Measurements from ENCODE around the gene ZMYND8.
"Not testable (repeated sequence)": the region's sequence is repeated elsewhere in the genome, so short reads cannot be mapped to it uniquely, and the experiment has no call there.

ZMYND8 gene

GRCh38 chr20:47290666-47291430, 65.7 kb downstream of the ZMYND8 start:
- H3K79me2 ChIP-seq (ENCODE audit: low read length): peaks cover 54% of the 10 kb centered on the region

DNA sequence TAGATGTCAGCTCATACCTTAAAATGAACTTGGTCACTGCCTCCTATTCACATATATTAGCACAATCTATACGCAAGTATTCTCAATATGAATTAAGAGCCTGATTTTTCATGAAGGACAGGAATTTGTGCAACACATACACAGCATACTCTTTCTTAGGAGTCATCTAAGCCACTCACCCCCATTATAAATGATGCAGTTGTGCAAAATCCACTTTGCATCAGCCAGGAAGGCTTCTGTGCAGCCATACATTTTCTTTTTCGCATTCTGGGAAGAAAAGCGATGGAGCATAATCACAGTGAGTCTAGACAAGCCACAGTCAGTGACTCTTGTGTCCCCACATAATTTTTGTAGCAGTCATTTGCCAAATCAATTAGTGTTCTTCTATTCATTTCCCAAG, 66.5 kb downstream of the ZMYND8 start:
- Histone ChIP-seq H3K4me3 (ENCODE audit: low read length) (no peak overlapping the region), H3K36me3 (replicated peaks; ENCODE audit: insufficient read depth, low read length) (peaks cover 7% of the 10 kb centered on the region; the same call in 1 of the 2 replicates), H3K4me1 (ENCODE audit: low read length) (no peaks in the 10 kb centered on the region), H3K9me2 (replicated peaks; ENCODE audit: insufficient read depth, low read length) (no peaks in the 10 kb centered on the region), H3K79me2 (ENCODE audit: low read length) (peaks cover 45% of the 10 kb centered on the region), H3K4me2 (ENCODE audit: low read depth, low read length) (no peak overlapping the region), H4K20me1 (ENCODE audit: insufficient read depth, low read length) (no peaks in the 10 kb centered on the region), H3K9ac (ENCODE audit: low read length) (no peak overlapping the region), H3K27ac (ENCODE audit: low read length) (no peak overlapping the region), H3F3A (ENCODE audit: insufficient read depth, low read length) (no peaks in the 10 kb centered on the region), H3K9me3 (replicated peaks; ENCODE audit: insufficient read depth, low read length) (no peaks in the 10 kb centered on the region), H3K27me3 (replicated peaks; ENCODE audit: insufficient read depth, low read length) (no peaks in the 10 kb centered on the region), H2AFZ (ENCODE audit: low read length) (no peak overlapping the region)
- DNase-seq: no peak
- TF ChIP-seq EZH2phosphoT487 (IDR thresholded peaks at IDR 0.05; ENCODE audit: low read length): no peak
- no peak for TF ChIP-seq EZH2 (optimal IDR thresholded peaks at IDR 0.05; ENCODE audit: low read depth, low read length)
- no peak for TF ChIP-seq CTCF (IDR thresholded peaks at IDR 0.05; ENCODE audit: low read length)

More at GRCh38 chr20:47290666-47291430, 65.7 kb downstream of the ZMYND8 start:
- Histone ChIP-seq H3K9me2 (replicated peaks; ENCODE audit: insufficient read depth, low read length) (no peaks in the 10 kb centered on the region), H3K4me2 (ENCODE audit: low read depth, low read length) (no peak overlapping the region), H3K27me3 (replicated peaks; ENCODE audit: insufficient read depth, low read length) (no peaks in the 10 kb centered on the region), H2AFZ (ENCODE audit: low read length) (no peak overlapping the region), H3K4me1 (ENCODE audit: low read length) (no peaks in the 10 kb centered on the region), H4K20me1 (ENCODE audit: insufficient read depth, low read length) (no peaks in the 10 kb centered on the region), H3K9me3 (replicated peaks; ENCODE audit: insufficient read depth, low read length) (no peaks in the 10 kb centered on the region), H3K9ac (ENCODE audit: low read length) (no peak overlapping the region), H3K36me3 (replicated peaks; ENCODE audit: insufficient read depth, low read length) (peaks cover 7% of the 10 kb centered on the region; the same call in 1 of the 2 replicates), H3K4me3 (ENCODE audit: low read length) (no peak overlapping the region), H3F3A (ENCODE audit: insufficient read depth, low read length) (no peaks in the 10 kb centered on the region), H3K27ac (ENCODE audit: low read length) (no peak overlapping the region)
- TF ChIP-seq CTCF (IDR thresholded peaks at IDR 0.05; ENCODE audit: low read length): no peak
- no peak for TF ChIP-seq EZH2phosphoT487 (IDR thresholded peaks at IDR 0.05; ENCODE audit: low read length)
- no peak for TF ChIP-seq EZH2 (optimal IDR thresholded peaks at IDR 0.05; ENCODE audit: low read depth, low read length)
- no peak for DNase-seq

- TF ChIP-seq EZH2 (optimal IDR thresholded peaks at IDR 0.05; ENCODE audit: low read depth, low read length): no peak
- TF ChIP-seq EZH2phosphoT487 (IDR thresholded peaks at IDR 0.05; ENCODE audit: low read length): no peak
- TF ChIP-seq CTCF (IDR thresholded peaks at IDR 0.05; ENCODE audit: low read length): no peak
- Histone ChIP-seq H3K4me1 (ENCODE audit: low read length) (no peaks in the 10 kb centered on the region), H3K36me3 (replicated peaks; ENCODE audit: insufficient read depth, low read length) (peaks cover 7% of the 10 kb centered on the region; the same call in 1 of the 2 replicates), H3K9me2 (replicated peaks; ENCODE audit: insufficient read depth, low read length) (no peaks in the 10 kb centered on the region), H3K4me3 (ENCODE audit: low read length) (no peak overlapping the region), H3K9ac (ENCODE audit: low read length) (no peak overlapping the region), H3K9me3 (replicated peaks; ENCODE audit: insufficient read depth, low read length) (no peaks in the 10 kb centered on the region), H3K27me3 (replicated peaks; ENCODE audit: insufficient read depth, low read length) (no peaks in the 10 kb centered on the region), H2AFZ (ENCODE audit: low read length) (no peak overlapping the region), H4K20me1 (ENCODE audit: insufficient read depth, low read length) (no peaks in the 10 kb centered on the region), H3F3A (ENCODE audit: insufficient read depth, low read length) (no peaks in the 10 kb centered on the region), H3K4me2 (ENCODE audit: low read depth, low read length) (no peak overlapping the region), H3K79me2 (ENCODE audit: low read length) (peaks cover 37% of the 10 kb centered on the region), H3K27ac (ENCODE audit: low read length) (no peak overlapping the region)
- DNase-seq: no peak
Observed at GRCh38 chr20:47289096-47289495, 67.4 kb downstream of the ZMYND8 start.

- H3K27ac ChIP-seq (ENCODE audit: low read length); DNase-seq; H3K9me2 ChIP-seq (replicated peaks; ENCODE audit: insufficient read depth, low read length); H3F3A ChIP-seq (ENCODE audit: insufficient read depth, low read length); H3K9me3 ChIP-seq (replicated peaks; ENCODE audit: insufficient read depth, low read length); H3K4me3 ChIP-seq (ENCODE audit: low read length); H2AFZ ChIP-seq (ENCODE audit: low read length); H3K4me1 ChIP-seq (ENCODE audit: low read length); H3K27me3 ChIP-seq (replicated peaks; ENCODE audit: insufficient read depth, low read length); H3K4me2 ChIP-seq (ENCODE audit: low read depth, low read length); H4K20me1 ChIP-seq (ENCODE audit: insufficient read depth, low read length); H3K36me3 ChIP-seq (replicated peaks; ENCODE audit: insufficient read depth, low read length); H3K9ac ChIP-seq (ENCODE audit: low read length): not testable (repeated sequence)
- H3K79me2 ChIP-seq (ENCODE audit: low read length): peaks cover 37% of the 10 kb centered on the region
Observed at GRCh38 chr20:47288530-47288929, 68.0 kb downstream of the ZMYND8 start.
